ENCODE results near the gene ATP6V0B. TPM values are rescaled to one million over a fixed set of nuclear protein-coding genes. Genes with fewer than 3 reads are reported as not detected.

The ATP6V0B gene
- total and polyA plus RNA-seq, 7 donors: 87.9 to 260 (median 133) TPM

DNA sequence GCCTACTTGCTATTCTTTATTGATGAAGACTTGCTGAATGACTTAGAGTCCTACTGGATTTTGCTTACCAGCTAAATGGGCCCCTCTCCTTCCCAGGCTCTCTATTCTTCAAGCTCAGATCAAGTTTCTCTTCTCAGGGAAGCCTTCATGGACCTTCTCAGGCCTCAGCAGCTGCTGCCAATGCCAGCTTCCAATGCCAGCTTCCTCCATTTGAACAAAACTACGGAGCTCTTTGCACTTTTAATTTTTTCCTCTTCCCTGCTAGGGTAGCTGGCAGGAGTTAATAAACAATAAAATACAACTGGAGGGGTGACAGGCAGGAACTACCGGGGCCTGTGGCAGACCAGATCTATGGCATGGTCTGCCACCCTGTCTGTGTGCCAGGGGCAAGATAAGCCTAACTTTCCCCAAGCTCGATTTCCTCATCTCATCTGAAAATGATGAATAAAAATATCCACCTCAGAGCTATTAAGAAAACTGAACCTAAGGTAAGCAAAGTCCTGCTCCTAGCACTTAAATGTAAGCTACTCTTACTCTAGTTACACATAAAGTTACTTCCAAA, 29.0 kb upstream of the ATP6V0B start:
- WGBS, 3 donors: 6 to 11% (median 7%) methylated on average over 3 of the region's 3 CpGs
- H3K4me3 ChIP-seq: peak overlapping the region; percentile 79
- no peaks in the 10 kb centered on the region for H3K9me3 ChIP-seq
- H3K4me1 ChIP-seq: peaks cover 40% of the 10 kb centered on the region
- ATAC-seq (no peak), DNase-seq (no peak)
- H3K27me3 ChIP-seq (ENCODE audit: insufficient read depth in 3 of 3, low read length in 2 of 3): no peaks in the 10 kb centered on the region
- peak overlapping the region; percentile 99 for H3K27ac ChIP-seq
- H3K36me3 ChIP-seq (ENCODE audit: insufficient read depth in 1 of 2, low read depth in 1 of 2): peaks cover 0 to 15% of the 10 kb centered on the region in 2 donors
- TF ChIP-seq, protein P1, sequence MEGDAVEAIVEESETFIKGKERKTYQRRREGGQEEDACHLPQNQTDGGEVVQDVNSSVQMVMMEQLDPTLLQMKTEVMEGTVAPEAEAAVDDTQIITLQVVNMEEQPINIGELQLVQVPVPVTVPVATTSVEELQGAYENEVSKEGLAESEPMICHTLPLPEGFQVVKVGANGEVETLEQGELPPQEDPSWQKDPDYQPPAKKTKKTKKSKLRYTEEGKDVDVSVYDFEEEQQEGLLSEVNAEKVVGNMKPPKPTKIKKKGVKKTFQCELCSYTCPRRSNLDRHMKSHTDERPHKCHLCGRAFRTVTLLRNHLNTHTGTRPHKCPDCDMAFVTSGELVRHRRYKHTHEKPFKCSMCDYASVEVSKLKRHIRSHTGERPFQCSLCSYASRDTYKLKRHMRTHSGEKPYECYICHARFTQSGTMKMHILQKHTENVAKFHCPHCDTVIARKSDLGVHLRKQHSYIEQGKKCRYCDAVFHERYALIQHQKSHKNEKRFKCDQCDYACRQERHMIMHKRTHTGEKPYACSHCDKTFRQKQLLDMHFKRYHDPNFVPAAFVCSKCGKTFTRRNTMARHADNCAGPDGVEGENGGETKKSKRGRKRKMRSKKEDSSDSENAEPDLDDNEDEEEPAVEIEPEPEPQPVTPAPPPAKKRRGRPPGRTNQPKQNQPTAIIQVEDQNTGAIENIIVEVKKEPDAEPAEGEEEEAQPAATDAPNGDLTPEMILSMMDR (IDR thresholded peaks at IDR 0.05): no peak
- intact Hi-C loops (cut with DNase I): loop anchor here in 1 of 2 donors (10.0 kb wide), 1 partner anchor 411 kb away; the partner anchor contains the start of gene PTPRF

- DNase-seq (peak; percentile 96 to 99), ATAC-seq (peak; percentile 89 to 93 (median 90))
- peaks cover 47% of the 10 kb centered on the region for H3K4me1 ChIP-seq
- H3K9me3 ChIP-seq: no peaks in the 10 kb centered on the region
- 0% methylated on average over 62 to 74 of the region's 74 CpGs for WGBS, 3 donors
- H3K4me3 ChIP-seq: peak within 1 kb of the TSS; percentile 79
- no peaks in the 10 kb centered on the region for H3K27me3 ChIP-seq (ENCODE audit: insufficient read depth in 3 of 3, low read length in 2 of 3)
- TF ChIP-seq, protein P1 (IDR thresholded peaks at IDR 0.05): peak; percentile 69
- intact Hi-C loops (cut with DNase I): loop anchor here in 1 of 2 donors (10.0 kb wide), 1 partner anchor 412 kb away; the partner anchor contains the start of gene PTPRF
- peaks cover 0 to 21% of the 10 kb centered on the region in 2 donors for H3K36me3 ChIP-seq (ENCODE audit: insufficient read depth in 1 of 2, low read depth in 1 of 2)
- H3K27ac ChIP-seq: peak within 1 kb of the TSS; percentile 99
Measured at GRCh38 chr1:43946236-43947060, 28.3 kb upstream of the ATP6V0B start, which contains the start of gene IPO13. TSS of gene IPO13 (plus strand) at chr1:43946950. CDS start at chr1:43947601, 651 bp downstream.

DNA sequence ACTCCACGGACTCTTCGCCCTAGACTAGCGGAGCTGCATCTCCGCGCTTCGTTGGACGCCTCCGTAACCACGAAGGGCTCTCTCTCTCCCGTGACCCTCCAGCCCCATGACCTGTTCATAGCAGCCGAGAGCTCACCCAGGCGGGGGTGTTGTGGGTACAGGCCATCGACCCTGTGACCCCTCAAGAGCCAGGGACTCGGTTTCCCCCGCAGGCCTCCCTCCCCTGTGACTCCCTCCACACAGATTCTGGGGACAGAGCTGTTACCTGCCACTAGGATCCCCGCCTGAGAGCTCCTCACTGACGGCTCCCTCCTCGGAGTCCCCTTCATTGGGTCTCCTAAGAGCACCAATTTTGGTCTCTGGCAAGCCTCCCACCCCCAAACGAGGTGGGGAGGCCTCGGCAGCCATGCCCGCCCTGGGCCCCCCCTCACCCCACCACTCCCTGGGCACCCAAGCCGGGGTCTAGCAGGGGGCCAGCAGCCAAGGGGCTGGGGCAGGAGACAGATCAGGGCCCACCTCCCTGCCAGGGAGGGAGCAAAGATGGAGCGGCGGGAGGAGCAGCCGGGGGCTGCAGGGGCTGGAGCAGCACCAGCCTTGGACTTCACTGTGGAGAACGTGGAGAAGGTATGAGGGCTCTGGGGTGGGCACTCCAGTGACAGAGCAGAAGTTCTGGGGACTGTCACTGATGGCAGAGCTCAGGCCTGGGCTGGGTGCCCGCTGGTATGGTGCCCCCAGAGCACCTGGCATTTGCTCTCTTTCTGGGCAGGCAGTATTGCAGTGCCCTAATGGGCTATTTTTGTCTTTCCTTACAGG, 27.5 kb upstream of the ATP6V0B start:
- TF ChIP-seq, protein P1 (IDR thresholded peaks at IDR 0.05): no peak
- Histone ChIP-seq H3K4me3 (peak overlapping the region; percentile 79), H3K27me3 (ENCODE audit: insufficient read depth in 3 of 3, low read length in 2 of 3) (no peaks in the 10 kb centered on the region), H3K27ac (peak overlapping the region; percentile 99), H3K4me1 (peaks cover 55% of the 10 kb centered on the region), H3K9me3 (no peaks in the 10 kb centered on the region), H3K36me3 (ENCODE audit: insufficient read depth in 1 of 2, low read depth in 1 of 2) (peaks cover 0 to 25% of the 10 kb centered on the region in 2 donors)
- intact Hi-C loops (cut with DNase I): loop anchor here in 1 of 2 donors (10.0 kb wide), 1 partner anchor 412 kb away; the partner anchor contains the start of gene PTPRF
- DNase-seq (peak; percentile 59 to 89), ATAC-seq (peak; percentile 53 to 73 (median 68))
- 1 to 3% (median 3%) methylated on average over 27 of the region's 27 CpGs for WGBS, 3 donors

DNA sequence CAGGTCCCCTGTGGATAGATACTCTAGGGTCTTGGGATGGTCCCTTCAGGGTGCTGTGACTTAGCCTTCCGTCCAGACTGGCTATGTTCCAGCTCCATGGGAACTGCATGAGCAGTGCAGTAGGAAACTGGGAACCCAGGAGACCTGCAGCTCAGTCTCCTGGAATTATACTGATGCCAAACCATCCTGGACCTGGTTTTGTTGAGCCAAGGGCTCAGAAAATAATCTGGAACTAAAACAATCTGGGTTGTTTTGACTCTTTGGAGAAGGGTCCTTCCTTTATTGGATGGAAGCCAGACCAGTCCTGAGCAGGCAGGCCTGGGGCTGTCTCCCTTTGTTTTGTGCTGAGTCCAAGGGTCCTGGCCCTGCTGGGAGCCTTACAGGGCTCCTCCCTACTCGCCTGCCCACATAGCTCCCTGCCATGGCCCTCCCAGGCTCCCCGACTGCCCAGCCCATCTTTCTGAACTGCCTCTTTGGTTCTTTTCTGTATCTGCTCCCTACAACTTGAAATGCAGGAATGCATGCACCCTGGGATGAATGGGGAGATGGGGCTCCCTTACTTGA, 26.8 kb upstream of the ATP6V0B start:
- Histone ChIP-seq H3K36me3 (ENCODE audit: insufficient read depth in 1 of 2, low read depth in 1 of 2) (peaks cover 0 to 25% of the 10 kb centered on the region in 2 donors), H3K9me3 (no peaks in the 10 kb centered on the region), H3K4me1 (peaks cover 62% of the 10 kb centered on the region), H3K27ac (peak overlapping the region; percentile 99), H3K4me3 (peak overlapping the region; percentile 79), H3K27me3 (ENCODE audit: insufficient read depth in 3 of 3, low read length in 2 of 3) (no peaks in the 10 kb centered on the region)
- intact Hi-C loops (cut with DNase I): loop anchor here in 1 of 2 donors (10.0 kb wide), 1 partner anchor 413 kb away; the partner anchor contains the start of gene PTPRF
- no peak for DNase-seq
- no peak for ATAC-seq
- TF ChIP-seq, protein P1 (IDR thresholded peaks at IDR 0.05): no peak
- WGBS, 3 donors: 10 to 17% (median 11%) methylated on average over 3 of the region's 3 CpGs

Data from psoas muscle (tissue), 8 donors.